Endothelial cell of umbilical vein (primary cell): ENCODE results near the gene ITGA5. TPM values are rescaled to one million over a fixed set of nuclear protein-coding genes. Genes with fewer than 3 reads are reported as not detected.

Experiments used
- BruUV-seq: library from RNA; stranded (reverse); fragments of 400-500 nt; replicated peaks from 2 replicates; lab custom pipeline; 2021; lab: Mats Ljungman, UMichigan
- CTCF ChIA-PET: fragments of 300-600, 350-600 bp; sonication (Branson Sonifier 250); formaldehyde crosslinking; loops from one replicate; lab custom pipeline; 2021; ENCODE audit warnings: antibody characterized with exemption, inconsistent platforms; lab: Charles Lee
- POLR2A ChIA-PET: fragments of 300-600, 350-600 bp; sonication (Branson Sonifier 250); formaldehyde crosslinking; loops from one replicate; lab custom pipeline; 2021; ENCODE audit warnings: antibody characterized with exemption, inconsistent platforms; lab: Charles Lee
- DNase-seq: peaks from one replicate; pipeline ENCODE4 v3.0.0-alpha.2; 2011; ENCODE audit warnings: low read depth, low spot score
- FAIRE-seq: peaks from 2 replicates; lab custom pipeline; 2011; peaks lifted over from hg19 to GRCh38; lab: Jason Lieb, UNC
- H2AFZ ChIP-seq: 2 replicates; pipeline ENCODE4 v1.6.0; 2012; ENCODE audit warnings: low read depth, low read length, control low read depth, inconsistent platforms
- H3K27ac ChIP-seq: 2 replicates; pipeline ENCODE4 v1.5.1; 2011; ENCODE audit warnings: low read depth, mild to moderate bottlenecking, control low read depth, low read length, moderate library complexity; ENCODE audit not compliant: insufficient read depth
- H3K27me3 ChIP-seq, 2 experiments: 2 replicates each; pipeline versions ENCODE4 v1.6.0 to v1.6.1; 2011; ENCODE audit warnings: low read length in 2 of 2, mixed read lengths in 1 of 2; ENCODE audit not compliant: control insufficient read depth in 2 of 2, insufficient read depth in 2 of 2
- H3K36me3 ChIP-seq, 2 experiments: 2 replicates in 1 of 2; 3 replicates in 1 of 2; pipeline ENCODE4 v1.5.1; 2011; ENCODE audit warnings: low read length in 2 of 2, mild to moderate bottlenecking in 1 of 2, moderate library complexity in 1 of 2; ENCODE audit not compliant: control insufficient read depth in 2 of 2, insufficient read depth in 2 of 2; ENCODE audit errors: extremely low read depth in 1 of 2
- H3K4me1 ChIP-seq: 3 replicates; pipeline ENCODE4 v1.5.1; 2011; ENCODE audit warnings: mild to moderate bottlenecking, low read length; ENCODE audit not compliant: control insufficient read depth, insufficient read depth; ENCODE audit errors: extremely low read depth
- H3K4me2 ChIP-seq: 2 replicates; pipeline ENCODE4 v1.6.1; 2011; ENCODE audit warnings: low read length, control low read depth, mixed read lengths; ENCODE audit not compliant: insufficient read depth
- H3K4me3 ChIP-seq, 3 experiments: fragments of 200-600 bp in 1 of 3; sonication (generic), shearing (Covaris generic) in 1 of 3; replicated peaks in 1 of 3; 2 replicates each; pipeline ENCODE4 v1.5.1; 2011 to 2016; ENCODE audit warnings: control low read depth in 3 of 3, low read length in 3 of 3, mild to moderate bottlenecking in 2 of 3, inconsistent platforms in 1 of 3, low read depth in 1 of 3, moderate library complexity in 1 of 3; ENCODE audit not compliant: insufficient read depth in 1 of 3
- H3K79me2 ChIP-seq: 2 replicates; pipeline ENCODE4 v1.6.0; 2012; ENCODE audit warnings: low read length, inconsistent platforms; ENCODE audit not compliant: control insufficient read depth, insufficient read depth
- H3K9ac ChIP-seq: replicated peaks from 2 replicates; pipeline ENCODE3; 2011; ENCODE audit warnings: low read length, control low read depth; ENCODE audit not compliant: insufficient read depth; ENCODE audit errors: extremely low read depth
- H3K9me1 ChIP-seq: replicated peaks from 3 replicates; pipeline ENCODE4 v1.6.0; 2011; ENCODE audit warnings: mild to moderate bottlenecking, low read length; ENCODE audit not compliant: control insufficient read depth, insufficient read depth; ENCODE audit errors: extremely low read depth
- H3K9me3 ChIP-seq: replicated peaks from 2 replicates; pipeline ENCODE4 v1.5.1; 2012; ENCODE audit warnings: low read length, inconsistent platforms; ENCODE audit not compliant: control insufficient read depth, insufficient read depth
- H4K20me1 ChIP-seq: replicated peaks from 2 replicates; pipeline ENCODE3; 2011; ENCODE audit warnings: mild to moderate bottlenecking, low read length; ENCODE audit not compliant: control insufficient read depth, insufficient read depth; ENCODE audit errors: extremely low read depth
- CTCF ChIP-seq, 2 donors: IDR thresholded peaks; 1 replicate in 1 of 2; 2 replicates in 1 of 2; pipeline ENCODE4 v1.5.1; 2011; ENCODE audit warnings: low read length in 2 of 2, mild to moderate bottlenecking in 2 of 2, moderate library complexity in 2 of 2, control low read depth in 1 of 2, inconsistent platforms in 1 of 2, low read depth in 1 of 2; ENCODE audit not compliant: insufficient read depth in 1 of 2; ENCODE audit errors: extremely low read depth in 1 of 2
- EZH2 ChIP-seq: IDR thresholded peaks from 2 replicates; pipeline ENCODE4 v1.6.1; 2012; ENCODE audit warnings: borderline replicate concordance, low read depth, mild to moderate bottlenecking, moderate library complexity, low read length, inconsistent platforms; ENCODE audit not compliant: severe bottlenecking
- FOS ChIP-seq: IDR thresholded peaks from 2 replicates; pipeline ENCODE4 v1.6.1; 2011; ENCODE audit warnings: mild to moderate bottlenecking, low read length, moderate library complexity, borderline replicate concordance; ENCODE audit not compliant: insufficient read depth
- GATA2 ChIP-seq: IDR thresholded peaks from 2 replicates; pipeline ENCODE4 v1.7.0; 2011; ENCODE audit warnings: low read depth, mild to moderate bottlenecking, moderate library complexity, mixed read lengths, low read length; ENCODE audit not compliant: insufficient read length, insufficient read depth
- JUN ChIP-seq: IDR thresholded peaks from 2 replicates; pipeline ENCODE4 v1.6.1; 2011; ENCODE audit warnings: borderline replicate concordance, low read depth; ENCODE audit not compliant: insufficient read length, insufficient read depth
- MAX ChIP-seq: IDR thresholded peaks from 2 replicates; pipeline ENCODE4 v1.6.1; 2011; ENCODE audit not compliant: insufficient read depth, insufficient read length
- MYC ChIP-seq: IDR thresholded peaks from one replicate; pipeline ENCODE4 v1.6.1; 2011; ENCODE audit warnings: mild to moderate bottlenecking, low read depth, low read length
- POLR2A ChIP-seq: IDR thresholded peaks from 2 replicates; pipeline ENCODE4 v1.6.1; 2012; ENCODE audit warnings: low read depth, mild to moderate bottlenecking, control low read depth, low read length
- POLR2AphosphoS5 ChIP-seq: IDR thresholded peaks from 2 replicates; pipeline ENCODE4 v1.6.1; 2012; ENCODE audit warnings: low read depth, mild to moderate bottlenecking, control low read depth, low read length, moderate library complexity; ENCODE audit not compliant: insufficient read depth
- dilution Hi-C: fragments of 300-500 bp; cut with MboI; formaldehyde crosslinking; loops from one replicate; pipeline ENCODE4 v1.15.0; 2019; ENCODE audit warnings: low sequenced_read_pairs; ENCODE audit not compliant: extremely low pct_ligation_motif_present
- intact Hi-C: fragments of 100-400 bp; cut with micrococcal nuclease; formaldehyde crosslinking; loops from one replicate; pipeline ENCODE4 v1.10.0; 2022
- polyA plus RNA-seq, 4 experiments: library from polyadenylated mRNA; depleted of rRNA in 3 of 4; stranded (reverse) in 3 of 4; unstranded in 1 of 4; fragments of >200 nt; gene quantifications; 2 replicates each; pipeline versions ENCODE4 v1.2.1 to v1.2.3, GENCODE V29; 2011 to 2012; ENCODE audit warnings: missing spikeins in 1 of 4
- total RNA-seq: library from RNA; stranded (reverse); gene quantifications from 2 replicates; pipeline ENCODE4 v1.2.3, GENCODE V29; 2021

The ITGA5 gene
- total and polyA plus RNA-seq, 2 donors (not counting 3 experiments of a cell fraction or from before 2014, with no cell fraction given), result 657 to 938 TPM

DNA sequence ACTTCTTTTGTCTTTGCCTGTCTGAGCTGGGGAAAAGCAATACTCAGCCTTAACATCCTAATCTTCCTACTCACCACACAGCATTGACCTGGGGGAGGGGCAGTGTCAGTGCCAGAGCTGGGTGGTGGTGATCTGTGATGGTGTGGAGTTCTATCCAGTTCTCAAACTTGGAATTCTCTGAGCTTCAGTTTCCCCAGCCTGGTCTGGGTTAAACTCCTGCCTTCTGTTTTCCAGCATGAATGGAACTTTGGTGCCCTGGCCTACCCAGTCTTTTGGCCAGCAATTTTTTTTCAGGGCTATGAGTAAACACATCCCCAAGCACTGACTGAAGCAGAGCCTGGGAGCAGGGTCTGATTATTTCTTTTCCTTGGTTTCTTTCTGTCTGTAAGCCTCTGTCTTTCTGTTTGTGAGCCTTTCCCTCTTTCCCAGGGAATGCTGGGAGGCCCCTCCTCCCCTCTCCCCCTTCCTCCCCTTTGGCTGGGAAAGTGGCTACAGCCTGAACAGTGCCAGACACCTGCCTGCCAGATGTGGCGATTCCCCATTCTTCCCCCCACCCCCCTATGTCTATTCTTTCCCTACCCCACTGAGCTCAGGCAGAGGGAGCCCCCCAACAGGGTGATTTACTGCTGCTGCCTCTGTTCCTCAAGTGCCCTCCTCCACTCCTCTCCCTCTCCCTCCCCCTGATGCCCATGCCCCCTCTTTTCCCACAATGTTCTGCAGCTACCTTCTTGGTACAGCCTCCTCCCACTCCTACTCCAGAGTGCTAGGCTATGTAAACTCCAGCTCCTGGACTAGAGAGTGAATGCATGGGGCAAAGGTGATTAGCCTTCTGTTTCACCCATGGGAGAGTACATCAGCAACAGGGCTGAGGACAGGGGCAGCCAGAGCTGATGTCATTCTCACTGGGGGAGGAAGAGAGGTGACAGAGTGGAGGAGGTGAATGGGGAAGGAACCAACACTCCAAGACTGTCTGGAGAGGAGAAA, 65.9 kb downstream of the ITGA5 start:
- no peaks in the 10 kb centered on the region for H3K9me3 ChIP-seq
- FAIRE-seq, result no peak
- dilution Hi-C loops (no loop called here), intact Hi-C loops (no loop called here)
- H3K4me1 ChIP-seq, result peaks cover 4% of the 10 kb centered on the region
- ChIA-PET POLR2A (no interaction called here), CTCF (interaction anchor here (0.6 to 1.2 kb wide), 9 partner anchors 15 to 1867 kb away, joined by 3 to 5 read pairs (median 3); partner anchors contain the start of gene COPZ1)
- H3K9me1 ChIP-seq, result no peaks in the 10 kb centered on the region
- H2AFZ ChIP-seq, result no peak overlapping the region
- H3K79me2 ChIP-seq, result no peaks in the 10 kb centered on the region
- H4K20me1 ChIP-seq, result no peaks in the 10 kb centered on the region
- no peak for DNase-seq
- no TSS peak for BruUV-seq
- H3K36me3 ChIP-seq, result peaks cover 13 to 17% of the 10 kb centered on the region in 2 experiments
- H3K27me3 ChIP-seq, result no peaks in the 10 kb centered on the region
- H3K4me2 ChIP-seq, result no peak overlapping the region
- H3K4me3 ChIP-seq, result no peak overlapping the region
- H3K9ac ChIP-seq, result no peak overlapping the region
- TF ChIP-seq POLR2AphosphoS5, result no peak
- TF ChIP-seq POLR2A, result no peak
- no peak for TF ChIP-seq FOS
- no peak for TF ChIP-seq CTCF (IDR thresholded peaks at IDR 0.05; ENCODE audit: extremely low read depth in 1 of 2, insufficient read depth in 1 of 2, low read depth in 1 of 2, low read length in 2 of 2)
- no peak for TF ChIP-seq GATA2
- TF ChIP-seq EZH2, result no peak
- no peak for TF ChIP-seq MAX
- no peak for TF ChIP-seq JUN
- TF ChIP-seq MYC, result no peak
- no peak overlapping the region for H3K27ac ChIP-seq
